ENCODE data around the gene ATF3.

The ATF3 gene

DNA sequence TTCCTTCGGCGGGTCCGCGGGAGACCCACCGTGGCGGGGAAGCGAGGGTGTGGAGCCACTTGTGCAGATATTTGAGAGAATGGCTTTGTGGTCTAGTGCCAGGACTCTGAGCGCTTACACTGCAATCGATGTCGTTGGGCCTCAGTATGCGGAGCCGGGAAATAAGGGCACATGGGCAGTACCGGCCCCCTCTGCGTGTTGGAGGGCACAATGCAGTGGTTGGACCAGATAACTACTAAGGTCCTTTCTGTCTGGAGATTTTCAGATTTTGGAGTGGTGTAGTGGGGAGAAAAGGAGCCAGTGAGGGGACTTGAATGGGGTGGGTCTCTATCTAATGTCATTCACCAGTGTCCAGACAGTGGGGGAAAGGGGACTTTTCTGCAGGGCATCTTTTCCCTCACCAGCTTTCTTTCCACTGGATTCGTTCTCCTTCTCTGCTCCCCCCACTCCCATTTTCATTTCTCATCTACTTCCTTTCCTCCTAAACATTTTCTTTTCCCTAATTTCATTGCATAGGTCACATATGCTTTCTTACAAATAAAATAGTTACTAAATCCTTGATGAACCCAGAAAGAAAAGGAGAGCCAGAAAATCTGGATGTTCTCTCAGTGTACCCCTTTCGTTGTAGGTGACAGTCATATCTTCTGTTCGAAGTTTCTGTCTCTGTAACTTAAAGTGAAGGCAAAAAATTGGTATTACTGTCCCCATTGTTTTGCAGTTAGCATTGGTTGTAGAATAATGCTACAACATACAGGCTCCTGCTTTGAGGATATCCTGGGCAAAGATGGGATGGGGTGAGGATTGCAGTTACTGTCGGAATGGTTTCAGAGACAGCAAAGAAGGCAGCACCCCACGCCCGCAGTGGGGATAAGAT lies 1.4 kb downstream of the ATF3 start:
- no peak for DNase-seq

DNA sequence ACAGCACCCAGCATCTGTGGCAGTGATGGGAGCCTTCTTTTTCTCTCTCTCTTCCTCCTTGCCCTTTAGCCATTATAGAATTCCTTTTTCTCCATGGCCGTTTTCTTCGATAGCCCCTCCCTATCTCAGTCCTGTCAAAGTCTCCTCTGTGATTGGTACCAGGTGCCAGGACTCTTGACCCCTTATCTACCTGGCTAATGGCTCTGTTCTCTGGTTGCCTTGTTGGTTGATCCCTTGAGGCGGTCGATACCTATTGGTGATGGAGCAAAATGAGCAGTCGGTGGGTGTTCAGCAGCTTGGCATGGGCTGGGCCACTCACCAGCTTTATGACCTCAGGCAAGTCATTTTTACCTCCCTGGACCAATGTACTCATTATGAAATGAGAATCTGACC lies 2.0 kb downstream of the ATF3 start:
- DNase-seq = no peak

DNA sequence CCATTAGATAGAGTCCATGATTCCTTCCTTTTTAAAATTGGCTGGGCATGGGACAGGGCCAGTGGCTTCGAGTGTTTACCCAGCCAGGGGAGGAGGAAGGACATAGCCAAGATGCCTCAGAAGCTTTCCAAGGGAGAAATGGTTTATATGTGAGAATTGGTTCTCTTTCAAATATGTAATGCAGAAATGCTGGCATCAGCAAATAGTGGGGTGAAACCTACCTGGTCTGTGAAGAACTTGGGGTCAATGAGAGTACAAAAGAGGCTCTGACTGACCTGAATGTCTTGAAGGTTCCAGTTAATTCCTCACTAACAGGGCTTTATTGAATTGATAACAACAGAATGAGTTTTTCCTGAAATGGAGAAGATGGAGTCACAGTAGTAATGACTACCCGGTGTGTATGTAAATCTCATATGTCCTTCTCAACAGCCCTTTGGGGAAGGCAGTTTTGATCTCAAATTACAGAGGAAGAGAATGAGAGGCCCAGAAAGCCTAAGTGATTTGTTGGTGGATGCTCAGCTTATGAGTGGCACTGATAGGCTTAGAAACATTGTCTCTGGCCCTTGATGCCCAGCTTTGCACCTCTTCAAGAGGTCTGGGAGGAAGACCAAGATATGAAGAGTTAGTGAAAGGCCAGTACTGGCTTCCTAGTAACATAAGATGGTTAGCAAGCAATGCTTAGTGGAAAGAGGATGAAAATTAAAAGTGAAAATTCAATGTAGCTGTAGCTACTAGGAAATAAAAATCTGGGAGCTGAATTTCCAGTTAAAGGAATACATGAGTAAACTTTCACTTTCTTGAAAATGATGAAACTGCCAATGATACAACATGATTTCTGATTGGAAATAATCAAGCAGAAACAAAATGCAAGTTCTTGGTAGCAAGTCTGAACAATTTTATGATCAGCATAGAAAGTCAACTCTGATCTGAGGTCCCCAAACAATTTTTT lies 2.7 kb downstream of the ATF3 start:
- DNase-seq = no peak

DNA sequence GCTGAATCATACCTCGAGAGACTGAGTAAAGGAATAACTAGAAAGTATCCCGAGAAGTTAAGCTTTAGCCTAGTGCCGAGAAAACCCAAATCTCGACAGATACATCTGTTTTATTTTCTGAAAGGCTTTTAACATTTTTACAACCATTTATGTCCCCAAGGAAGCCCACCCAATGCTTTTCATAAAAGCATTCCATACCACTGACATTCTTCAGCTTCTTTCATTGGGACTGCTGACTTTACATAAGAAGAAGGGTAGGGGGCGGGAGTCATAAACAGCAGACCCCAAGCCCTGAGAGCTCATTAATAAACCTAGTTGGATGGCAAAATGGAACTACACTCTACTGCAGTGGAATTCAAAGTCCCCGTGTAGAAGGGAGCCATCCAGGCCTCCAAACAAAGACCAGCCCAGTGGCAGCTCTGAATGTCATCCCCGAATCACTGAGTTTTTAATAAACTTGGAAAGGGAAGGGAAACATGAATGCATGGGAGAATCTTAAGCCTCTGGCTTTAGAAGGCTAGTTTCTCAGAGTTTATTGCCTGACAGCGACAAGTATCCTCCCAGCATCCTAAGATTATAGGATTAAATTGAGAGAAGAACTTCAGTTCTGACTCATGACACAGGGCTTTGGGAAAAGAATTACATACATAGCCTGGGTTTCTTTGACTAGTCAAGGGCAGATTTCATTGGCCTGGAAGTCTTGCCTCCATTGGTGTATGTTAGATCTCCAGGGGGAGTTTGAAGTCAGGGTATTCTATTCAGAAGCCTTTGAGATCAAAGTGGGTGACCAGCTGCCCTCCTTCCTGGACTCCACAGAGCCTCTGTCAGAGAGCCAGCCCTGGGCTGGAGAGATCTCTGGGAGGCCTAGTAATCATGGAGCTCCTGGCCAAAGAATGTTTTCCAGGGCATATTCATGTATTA lies 3.7 kb downstream of the ATF3 start:
- no peak for DNase-seq

GRCh38 chr1:212613440-212614335 lies 5.1 kb downstream of the ATF3 start:
- no peak for DNase-seq

DNA sequence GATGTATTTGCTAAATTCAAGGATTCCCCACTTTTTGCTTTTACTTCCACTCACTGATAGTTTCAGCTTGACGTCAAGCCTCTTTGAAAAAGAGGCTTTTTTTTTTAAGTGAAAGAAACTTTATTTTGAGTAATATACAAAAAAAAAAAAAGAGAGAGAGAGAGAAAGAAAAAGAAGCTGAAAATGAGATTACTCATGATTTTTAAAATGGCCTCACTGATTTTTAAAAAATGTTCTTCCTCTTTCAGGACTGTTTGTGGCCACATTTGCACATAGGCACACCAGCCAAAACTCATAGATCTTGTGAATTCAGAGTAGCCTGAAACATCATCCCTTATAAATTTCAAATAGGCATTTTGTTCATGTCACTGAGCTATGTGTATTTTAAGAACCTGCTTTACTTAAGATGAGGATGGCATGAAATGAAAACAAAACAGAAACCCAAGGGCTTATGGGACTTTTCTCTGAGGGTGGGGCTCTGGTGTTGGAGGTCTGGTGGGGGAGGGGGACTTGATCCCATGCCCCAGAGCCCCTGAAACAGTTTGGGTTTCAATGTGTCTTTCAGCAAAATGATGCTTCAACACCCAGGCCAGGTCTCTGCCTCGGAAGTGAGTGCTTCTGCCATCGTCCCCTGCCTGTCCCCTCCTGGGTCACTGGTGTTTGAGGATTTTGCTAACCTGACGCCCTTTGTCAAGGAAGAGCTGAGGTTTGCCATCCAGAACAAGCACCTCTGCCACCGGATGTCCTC lies 6.1 kb downstream of the ATF3 start:
- DNase-seq = no peak

DNA sequence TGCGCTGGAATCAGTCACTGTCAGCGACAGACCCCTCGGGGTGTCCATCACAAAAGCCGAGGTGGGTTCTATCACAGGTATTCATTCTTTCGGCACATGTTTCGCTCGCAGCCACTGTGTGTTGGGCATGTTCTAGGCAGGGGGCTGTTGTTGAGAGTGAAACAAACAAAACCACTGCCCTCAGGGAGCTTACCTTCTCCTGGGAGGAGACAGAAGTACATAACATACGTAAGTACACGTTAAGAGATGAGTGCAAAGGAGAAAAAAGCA lies 6.6 kb downstream of the ATF3 start:
- no peak for DNase-seq

- DNase-seq = no peak
Measured at GRCh38 chr1:212618466-212619210, 10.1 kb downstream of the ATF3 start.

DNA sequence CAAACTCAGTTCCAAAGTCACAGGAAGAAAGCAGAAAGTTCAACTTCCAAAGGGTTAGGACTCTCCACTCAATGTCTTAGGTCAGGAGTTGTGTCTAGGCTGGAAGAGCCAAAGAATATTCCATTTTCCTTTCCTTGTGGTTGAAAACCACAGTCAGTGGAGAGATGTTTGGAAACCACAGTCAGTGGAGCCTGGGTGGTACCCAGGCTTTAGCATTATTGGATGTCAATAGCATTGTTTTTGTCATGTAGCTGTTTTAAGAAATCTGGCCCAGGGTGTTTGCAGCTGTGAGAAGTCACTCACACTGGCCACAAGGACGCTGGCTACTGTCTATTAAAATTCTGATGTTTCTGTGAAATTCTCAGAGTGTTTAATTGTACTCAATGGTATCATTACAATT lies 11.7 kb downstream of the ATF3 start:
- no peak for DNase-seq

- DNase-seq = no peak
Measured at GRCh38 chr1:212621043-212621948, 12.7 kb downstream of the ATF3 start.

DNA sequence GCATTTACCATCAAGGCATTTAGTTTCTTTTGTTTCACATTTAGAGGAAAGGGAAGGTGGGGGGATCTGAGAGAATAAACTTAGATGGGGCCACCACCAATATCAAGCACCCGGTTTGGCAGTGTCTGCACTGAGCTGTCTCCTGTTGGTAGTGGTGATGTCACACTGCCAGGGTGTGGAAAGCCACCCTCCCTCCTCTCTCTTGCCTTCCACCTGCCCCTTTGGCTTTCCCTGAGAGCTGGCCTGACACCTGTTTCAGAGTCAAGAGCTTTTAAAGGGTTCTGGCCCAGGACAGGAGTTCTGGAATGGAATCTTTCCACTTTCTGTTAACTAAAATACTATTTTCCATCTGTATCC lies 13.4 kb downstream of the ATF3 start:
- DNase-seq = no peak

DNA sequence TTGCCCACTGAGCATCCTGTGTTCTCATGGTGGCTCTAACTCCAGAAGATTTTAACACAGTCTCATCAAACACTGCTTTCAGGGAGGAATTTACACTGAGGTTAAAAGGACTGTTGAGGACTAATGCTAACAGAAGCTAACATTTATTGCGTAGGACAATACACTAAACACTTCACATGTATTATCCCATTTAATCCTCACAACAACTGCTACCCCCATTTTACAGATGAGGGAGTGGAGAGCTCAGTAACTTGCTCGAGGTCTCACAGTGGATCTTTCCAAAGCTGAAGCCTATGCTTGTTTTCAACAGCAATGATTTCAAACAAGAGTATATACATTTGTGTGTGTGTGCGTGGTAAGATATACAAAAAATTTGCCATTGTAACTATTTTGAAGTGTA lies 13.9 kb downstream of the ATF3 start:
- DNase-seq = no peak

- DNase-seq = no peak
Measured at GRCh38 chr1:212622906-212623305, 14.3 kb downstream of the ATF3 start.

DNA sequence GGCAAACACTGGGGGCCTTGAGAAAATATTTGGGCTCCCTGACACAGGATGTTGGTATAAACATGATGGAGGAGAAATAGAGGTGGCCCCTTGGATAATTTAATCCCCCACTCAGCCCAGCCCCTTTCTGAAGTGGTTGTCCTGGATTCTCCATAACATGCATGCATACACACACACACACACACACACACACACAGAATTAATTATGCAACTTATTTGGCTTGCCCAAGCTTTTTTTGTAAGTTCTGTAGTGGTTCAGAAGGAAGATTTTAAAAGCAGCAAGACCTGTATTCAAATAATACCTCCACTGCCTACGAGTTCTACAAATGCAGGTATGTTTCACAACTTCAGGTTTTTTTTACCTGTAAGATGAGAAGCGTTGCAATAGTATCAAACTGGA lies 15.0 kb downstream of the ATF3 start:
- DNase-seq = no peak

DNA sequence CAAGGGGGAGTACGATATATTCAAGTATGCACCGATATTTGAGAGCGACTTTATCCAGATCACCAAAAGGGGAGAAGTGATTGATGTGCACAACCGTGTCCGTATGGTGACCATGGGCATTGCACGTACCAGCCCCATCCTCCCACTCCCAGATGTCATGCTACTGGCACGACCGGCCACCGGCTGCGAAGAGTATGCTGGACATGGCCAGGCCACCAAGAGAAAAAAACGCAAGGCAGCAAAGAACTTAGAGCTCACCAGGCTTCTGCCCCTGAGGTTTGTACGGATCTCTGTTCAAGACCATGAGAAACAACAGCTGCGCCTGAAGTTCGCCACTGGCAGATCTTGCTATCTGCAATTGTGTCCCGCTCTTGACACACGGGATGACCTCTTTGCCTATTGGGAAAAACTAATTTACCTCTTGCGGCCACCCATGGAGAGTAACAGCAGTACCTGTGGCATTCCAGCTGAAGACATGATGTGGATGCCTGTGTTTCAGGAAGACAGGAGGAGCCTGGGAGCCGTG lies 16.5 kb downstream of the ATF3 start:
- DNase-seq = no peak

DNA sequence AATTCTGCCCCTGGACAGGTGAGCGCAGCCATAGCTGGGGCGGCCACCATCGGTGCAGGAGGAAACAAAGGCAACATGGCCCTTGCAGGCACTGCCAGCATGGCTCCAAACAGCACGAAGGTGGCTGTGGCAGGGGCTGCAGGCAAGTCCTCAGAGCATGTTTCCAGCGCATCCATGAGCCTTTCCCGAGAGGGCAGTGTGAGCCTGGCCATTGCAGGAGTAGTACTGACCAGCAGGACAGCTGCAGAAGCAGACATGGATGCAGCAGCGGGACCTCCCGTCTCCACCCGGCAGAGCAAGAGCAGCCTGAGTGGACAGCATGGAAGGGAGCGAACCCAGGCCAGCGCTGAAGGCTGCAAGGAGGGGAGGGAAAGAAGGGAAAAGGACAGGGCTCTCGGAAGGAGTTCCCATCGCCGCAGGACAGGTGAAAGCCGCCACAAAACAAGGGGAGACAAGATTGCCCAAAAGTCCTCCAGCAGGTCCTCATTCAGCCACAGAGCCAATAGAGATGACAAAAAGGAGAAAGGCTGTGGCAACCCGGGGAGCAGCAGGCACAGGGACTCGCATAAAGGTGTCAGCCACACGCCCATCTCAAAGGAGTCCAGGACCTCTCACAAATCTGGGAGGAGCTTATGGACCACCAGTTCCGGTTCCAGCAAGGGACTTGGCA lies 17.4 kb downstream of the ATF3 start:
- no peak for DNase-seq

- DNase-seq = no peak
Measured at GRCh38 chr1:212628046-212628445, 19.5 kb downstream of the ATF3 start.

DNA sequence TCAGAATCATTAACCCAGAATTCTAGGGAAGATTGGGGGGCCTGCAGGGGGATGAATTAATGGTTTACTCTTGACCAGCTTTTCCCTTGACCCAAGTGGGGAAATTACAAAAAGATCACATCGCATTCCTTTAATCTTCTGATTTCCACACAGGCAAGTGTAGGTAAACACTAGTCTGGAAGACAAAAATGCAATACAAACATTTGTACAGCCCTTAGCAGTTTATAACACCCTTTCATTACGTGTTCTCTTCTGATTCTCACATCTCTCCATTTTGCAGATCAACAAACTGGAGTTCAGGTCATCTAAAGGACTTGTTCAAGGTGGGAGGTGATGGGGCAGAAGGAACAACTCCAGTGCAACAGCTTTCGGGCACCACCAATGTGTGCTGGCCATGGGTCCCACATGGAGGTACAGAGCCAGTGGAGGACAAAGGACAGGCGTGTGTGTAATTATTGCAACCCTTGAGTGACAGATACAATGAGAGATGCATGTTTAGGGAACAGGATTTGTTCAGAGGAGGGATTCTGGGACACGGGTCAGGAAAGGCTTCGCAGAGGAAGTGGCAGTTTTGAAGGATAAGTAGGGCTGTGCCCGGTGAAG lies 20.4 kb downstream of the ATF3 start:
- no peak for DNase-seq

Data from CD4-positive, alpha-beta T cell treated with Interleukin-6 for 4 hours (primary cell).